Skeletal muscle cell (primary cell): ENCODE measurements around the gene PPFIA4.

Experiments used
- DNase-seq: peaks from one replicate; pipeline ENCODE4 v3.0.0-alpha.2; 2010; ENCODE audit warnings: low read depth
- H3K4me3 ChIP-seq: 2 replicates; pipeline ENCODE4 v1.5.1; 2011; ENCODE audit warnings: low read depth, mild to moderate bottlenecking, control low read depth, low read length, moderate library complexity

PPFIA4 gene

GRCh38 chr1:203120325-203121153, 94.2 kb downstream of the PPFIA4 start:
- no peak for DNase-seq
- H3K4me3 ChIP-seq, result no peak overlapping the region

- no peak overlapping the region for H3K4me3 ChIP-seq
- no peak for DNase-seq
These were observed 95.1 kb downstream of the PPFIA4 start for GRCh38 chr1:203121186-203122015.

GRCh38 chr1:203122159-203122558, 95.9 kb downstream of the PPFIA4 start:
- DNase-seq, result no peak
- H3K4me3 ChIP-seq, result no peak overlapping the region

GRCh38 chr1:203124011-203124410, 97.7 kb downstream of the PPFIA4 start:
- DNase-seq, result no peak
- no peak overlapping the region for H3K4me3 ChIP-seq

- H3K4me3 ChIP-seq, result no peak overlapping the region
- no peak for DNase-seq
These were observed 98.4 kb downstream of the PPFIA4 start for GRCh38 chr1:203124546-203125317.

GRCh38 chr1:203126151-203126865, 100.0 kb downstream of the PPFIA4 start:
- DNase-seq, result no peak
- H3K4me3 ChIP-seq, result no peak overlapping the region

GRCh38 chr1:203126866-203127665, 100.8 kb downstream of the PPFIA4 start:
- no peak for DNase-seq
- H3K4me3 ChIP-seq, result peak overlapping the region; percentile 44

- peak within 1 kb of the TSS; percentile 44 for H3K4me3 ChIP-seq
- no peak for DNase-seq
These were observed 101.6 kb downstream of the PPFIA4 start, which contains the start of gene ADORA1 for GRCh38 chr1:203127666-203128430. Gene ADORA1, plus strand, starts transcription at chr1:203127726. Its CDS starts 1,116 bp downstream, at chr1:203128842.

- no peak for DNase-seq
- peak overlapping the region; percentile 44 for H3K4me3 ChIP-seq
These were observed 102.1 kb downstream of the PPFIA4 start for GRCh38 chr1:203128431-203128715.
